ENCODE measurements around the gene CCNDBP1.
"Not testable (repeated sequence)": the region's sequence is repeated elsewhere in the genome, so short reads cannot be mapped to it uniquely, and the experiment has no call there.

The CCNDBP1 gene

DNA sequence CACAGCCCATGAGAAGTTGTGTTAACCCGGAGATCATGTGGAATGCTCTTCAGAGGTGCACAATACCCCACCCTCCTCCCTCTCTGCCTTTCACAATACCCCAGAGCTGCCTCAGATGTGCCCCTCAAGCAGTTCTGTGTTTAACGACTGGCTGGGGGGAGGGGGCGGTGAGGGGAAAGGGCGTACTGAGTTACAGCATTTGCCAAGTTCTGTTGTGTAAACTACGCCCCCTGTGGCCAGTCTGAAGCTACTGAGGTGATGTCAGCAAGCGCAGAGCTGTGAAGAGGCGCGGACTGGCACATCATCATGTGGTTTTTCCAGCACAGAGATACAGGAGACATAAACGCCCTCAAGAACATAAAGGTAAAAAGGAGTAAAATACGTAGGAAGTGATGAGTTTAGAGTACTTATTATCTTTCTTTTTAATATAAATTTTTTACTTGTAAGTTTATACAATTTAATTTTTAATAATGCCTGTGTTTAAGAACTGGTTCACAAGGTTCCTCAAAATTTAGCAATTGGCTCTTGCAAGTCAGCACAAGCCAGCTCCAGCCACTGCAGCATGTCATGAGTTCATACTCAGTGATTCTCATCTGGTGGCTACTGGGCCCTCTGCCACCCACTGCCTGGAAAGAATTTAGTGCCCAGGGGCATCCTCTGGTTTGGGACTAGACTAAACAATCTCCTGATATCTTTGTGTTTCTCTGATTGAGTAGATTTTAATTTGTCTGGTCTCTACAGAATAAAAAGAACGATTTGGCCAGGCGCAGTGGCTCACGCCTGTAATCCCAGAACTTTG is 33.9 kb downstream of the CCNDBP1 start:
- DNase-seq, result no peak

DNA sequence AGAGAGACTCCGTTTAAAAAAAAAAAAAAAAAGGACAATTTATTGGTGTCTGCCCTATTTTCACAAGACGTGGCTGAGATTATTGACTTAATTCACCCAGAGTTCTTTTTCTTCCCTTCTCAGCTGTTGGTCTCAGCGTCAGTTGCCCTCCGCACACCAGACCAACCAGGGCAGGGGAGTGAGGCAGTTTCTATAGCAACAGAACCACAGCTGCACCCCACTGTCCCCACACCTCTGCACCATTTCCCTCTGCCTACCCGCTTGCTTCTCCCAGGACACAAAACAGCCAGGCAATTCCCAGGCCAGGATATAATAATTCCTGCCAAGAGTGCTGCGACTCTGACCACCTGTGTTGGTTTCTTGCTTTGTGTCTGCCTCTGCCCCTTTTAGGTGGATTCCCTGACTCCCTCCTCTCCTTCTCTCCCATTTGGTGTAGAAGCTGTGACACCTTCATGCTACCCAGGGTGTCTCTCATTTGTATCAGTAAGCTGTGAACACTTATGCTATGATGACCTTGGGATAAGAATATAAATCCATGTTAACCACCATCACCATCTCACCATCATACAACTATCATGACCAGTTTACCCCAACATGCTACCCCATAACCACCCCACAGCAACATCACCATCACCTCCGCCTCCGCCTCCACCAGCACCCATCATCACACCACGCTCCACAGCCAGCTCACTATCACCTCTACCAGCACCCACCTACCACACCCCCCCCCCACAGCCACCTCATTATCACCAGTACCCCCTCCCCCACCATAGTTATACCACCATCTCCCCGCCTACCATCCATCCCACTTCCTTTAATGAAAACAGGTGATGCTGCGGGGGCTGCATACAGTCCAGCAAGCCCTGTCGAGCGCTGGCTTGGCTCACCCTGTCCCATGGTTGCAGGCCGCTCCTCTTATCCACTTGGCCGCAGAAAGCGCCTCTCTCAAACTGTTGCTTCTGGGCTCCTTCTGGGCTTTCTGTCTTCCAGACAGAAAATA is 35.0 kb downstream of the CCNDBP1 start:
- no peak for DNase-seq

DNA sequence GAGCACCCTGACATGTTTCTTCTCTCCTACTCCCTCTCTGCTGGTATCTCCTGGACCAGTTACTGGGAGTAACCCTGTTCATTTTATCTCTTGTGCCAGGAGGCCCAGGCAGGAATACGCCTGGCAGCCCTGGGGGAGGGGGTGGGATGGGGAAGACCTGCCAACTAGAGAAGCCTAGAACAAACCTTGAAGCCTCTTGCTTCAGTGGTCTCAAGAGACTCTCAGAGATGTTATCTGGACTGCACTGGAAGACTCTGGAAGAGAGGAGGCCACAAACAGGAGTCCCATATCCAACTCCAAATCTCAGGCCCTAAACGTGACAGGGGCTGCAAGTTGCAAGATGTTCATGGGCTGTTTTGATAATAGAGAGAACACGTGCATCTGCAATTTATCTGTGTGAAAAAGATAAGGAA is 35.8 kb downstream of the CCNDBP1 start, which contains the start of gene EPB42:
EPB42 (minus strand) TSS at position 28 of the 413 bp plus-strand sequence. CDS start 193 bp downstream, outside the sequence.
- DNase-seq, result no peak

DNA sequence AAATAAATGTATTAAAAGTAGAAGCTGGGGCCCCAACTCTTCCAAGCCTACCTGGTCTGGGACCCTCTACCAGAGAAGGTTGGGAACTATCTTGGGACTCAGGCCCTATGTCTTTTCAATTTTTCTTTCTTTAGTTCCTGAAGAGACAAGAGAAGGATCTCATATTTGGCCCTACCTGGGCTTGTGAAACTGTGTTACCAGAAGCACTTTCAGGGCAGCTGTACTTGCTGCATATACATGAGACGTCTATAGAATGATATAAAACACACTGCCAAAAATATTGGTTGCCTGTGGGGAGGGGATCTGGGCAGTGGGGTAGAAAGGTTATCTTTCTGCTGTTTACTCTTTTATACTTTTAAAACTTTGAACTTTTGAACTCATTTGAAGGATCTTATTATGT is 36.2 kb downstream of the CCNDBP1 start:
- no peak for DNase-seq

DNA sequence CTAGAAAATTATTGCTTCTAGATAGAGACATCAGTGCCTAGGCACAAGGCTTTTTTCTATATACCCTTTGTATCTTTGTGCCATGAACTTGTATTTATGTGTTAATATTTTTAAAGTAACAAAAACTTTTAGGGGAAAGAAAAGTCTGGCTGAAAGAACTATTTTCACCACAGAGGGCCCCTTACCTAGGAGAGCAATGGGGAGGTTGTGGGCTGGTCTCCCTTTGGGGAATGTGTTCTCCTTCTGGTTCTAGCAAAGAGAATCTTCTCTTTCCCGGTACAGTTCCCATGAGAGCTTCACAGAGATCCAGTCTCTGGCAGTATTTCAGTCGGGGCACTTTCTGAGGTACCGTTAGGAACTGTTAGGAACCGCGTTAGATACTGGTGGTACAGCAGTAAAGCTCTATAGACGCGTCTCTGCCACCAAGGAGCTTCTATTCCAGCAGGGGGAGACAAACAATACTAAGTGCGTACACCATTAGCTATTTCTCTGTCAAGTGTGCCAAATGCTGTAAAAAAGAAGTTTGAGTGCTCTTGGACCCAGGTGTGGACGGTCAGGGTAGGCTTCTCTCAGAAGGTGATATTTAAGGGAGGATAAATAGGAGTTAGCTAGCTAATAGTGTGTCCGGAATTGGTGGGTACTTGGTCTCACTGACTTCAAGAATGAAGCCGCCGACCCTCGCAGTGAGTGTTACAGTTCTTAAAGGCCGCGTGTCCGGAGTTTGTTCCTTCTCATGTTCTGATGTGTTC is 40.2 kb downstream of the CCNDBP1 start:
- peak; percentile 5 for DNase-seq

DNA sequence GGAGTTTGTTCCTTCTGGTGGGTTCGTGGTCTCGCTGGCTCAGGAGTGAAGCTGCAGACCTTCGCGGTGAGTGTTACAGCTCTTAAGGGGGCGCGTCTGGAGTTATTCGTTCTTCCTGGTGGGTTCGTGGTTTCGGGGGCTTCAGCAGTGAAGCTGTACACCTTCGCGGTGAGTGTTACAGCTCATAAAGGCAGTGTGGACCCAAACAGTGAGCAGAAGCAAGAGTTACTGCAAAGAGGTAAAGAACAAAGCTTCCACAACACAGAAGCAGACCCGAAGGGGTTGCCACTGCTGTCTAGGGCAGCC is 40.7 kb downstream of the CCNDBP1 start:
- DNase-seq, result not testable (repeated sequence)

DNA sequence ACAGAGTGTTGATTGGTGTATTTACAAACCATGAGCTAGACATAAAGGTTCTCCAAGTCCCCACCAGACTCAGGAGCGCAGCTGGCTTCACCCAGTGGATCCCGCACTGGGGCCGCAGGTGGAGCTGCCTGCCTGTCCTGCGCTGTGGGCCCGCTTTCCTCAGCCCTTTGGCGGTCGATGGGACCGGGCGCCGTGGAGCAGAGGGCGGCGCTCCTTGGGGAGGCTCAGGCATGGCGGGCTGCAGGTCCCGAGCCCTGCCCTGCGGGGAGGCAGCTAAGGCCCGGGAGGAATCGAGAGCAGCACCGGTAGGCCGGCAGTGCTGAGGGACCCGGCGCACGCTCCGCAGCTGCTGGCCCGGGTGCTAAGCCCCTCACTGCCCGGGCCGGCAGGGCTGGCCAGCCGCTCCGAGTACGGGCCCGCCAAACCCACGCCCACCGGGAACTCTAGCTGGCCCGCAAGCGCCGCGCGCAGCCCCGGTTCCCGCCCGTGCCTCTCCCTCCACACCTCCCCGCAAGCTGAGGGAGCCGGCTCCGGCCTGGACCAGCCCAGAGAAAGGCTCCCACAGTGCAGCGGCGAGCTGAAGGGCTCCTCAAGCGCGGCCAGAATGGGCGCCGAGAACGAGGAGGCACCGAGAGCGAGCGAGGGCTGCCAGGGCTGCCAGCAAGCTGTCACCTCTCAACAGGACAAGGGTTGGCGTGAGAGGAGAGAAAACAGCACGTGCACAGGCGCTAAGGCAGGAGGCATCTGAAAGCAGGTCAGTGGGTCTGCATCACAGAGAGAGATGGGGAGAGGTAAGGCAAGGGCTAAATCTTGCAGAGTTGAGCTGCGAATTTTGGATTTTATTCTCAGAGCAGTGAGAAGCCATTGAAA is 41.5 kb downstream of the CCNDBP1 start:
- no peak for DNase-seq

DNA sequence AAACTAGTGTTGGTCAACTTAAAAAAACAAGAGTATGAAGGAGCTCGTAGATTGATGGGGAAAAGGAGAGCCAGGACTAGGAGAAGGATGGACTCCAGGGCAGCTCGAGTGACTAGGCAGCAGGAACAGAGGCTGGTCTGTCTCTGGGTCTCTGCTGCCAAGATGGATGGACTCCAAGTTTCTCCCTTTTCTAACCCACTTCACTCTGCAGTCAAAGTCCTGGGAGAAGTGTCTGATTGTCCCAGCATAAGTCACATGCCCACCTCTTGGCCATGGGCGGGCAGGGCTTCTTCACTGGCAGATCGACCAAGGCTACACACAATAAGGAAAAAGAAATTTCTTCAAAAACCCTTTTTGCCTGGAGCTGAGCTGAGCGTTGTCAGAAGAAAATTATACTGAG is 44.8 kb downstream of the CCNDBP1 start:
- DNase-seq, result no peak

DNA sequence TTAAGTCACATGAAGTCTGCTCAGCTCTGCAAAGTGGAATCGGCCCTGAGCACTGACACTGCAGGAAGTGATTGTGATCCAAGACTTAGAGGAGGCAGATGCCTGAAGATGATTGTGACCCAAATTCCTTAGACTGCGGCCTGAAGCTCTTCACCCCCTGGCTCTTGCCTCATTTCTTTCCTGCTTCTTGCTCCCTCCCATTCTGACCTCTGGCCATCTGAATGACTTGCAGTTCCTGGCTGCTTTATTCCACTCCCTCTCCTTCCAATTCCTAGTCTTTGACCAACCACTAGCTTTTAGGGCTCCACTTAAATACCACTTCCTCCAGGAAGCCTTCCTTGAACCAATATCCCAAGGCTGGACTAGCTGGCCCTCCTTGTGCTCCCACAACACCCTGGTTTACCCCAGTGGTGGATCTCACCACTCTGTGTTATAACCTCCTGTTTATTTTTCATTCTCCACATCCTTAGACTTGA is 45.5 kb downstream of the CCNDBP1 start:
- no peak for DNase-seq

DNA sequence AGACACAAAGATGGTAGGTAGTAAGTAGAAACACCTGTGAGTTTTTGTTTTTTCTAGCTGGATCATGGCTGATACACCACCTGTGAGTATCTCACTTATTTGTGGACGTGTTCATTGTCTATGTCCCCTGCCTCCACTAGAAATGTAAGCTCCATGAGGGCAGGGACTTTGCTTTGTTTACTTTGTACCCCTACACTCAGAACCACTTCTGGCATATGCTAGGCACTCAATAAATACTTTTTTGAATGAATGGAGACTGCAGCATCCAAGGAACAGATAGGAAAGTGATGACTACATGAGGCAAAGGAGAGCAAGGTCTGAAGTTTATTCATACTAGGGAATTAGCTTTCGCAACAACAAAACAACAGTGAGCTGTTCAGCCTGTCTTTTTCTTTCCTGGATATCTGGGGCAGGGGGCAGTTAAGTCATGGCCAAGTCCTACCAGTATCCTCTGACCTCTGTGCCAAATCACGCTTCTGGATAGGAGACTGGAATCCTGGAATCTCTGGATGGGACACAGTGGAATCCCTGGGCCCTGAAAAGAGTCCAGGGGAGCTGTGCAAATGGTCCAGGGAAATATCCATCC is 47.2 kb downstream of the CCNDBP1 start:
- DNase-seq, result no peak

DNA sequence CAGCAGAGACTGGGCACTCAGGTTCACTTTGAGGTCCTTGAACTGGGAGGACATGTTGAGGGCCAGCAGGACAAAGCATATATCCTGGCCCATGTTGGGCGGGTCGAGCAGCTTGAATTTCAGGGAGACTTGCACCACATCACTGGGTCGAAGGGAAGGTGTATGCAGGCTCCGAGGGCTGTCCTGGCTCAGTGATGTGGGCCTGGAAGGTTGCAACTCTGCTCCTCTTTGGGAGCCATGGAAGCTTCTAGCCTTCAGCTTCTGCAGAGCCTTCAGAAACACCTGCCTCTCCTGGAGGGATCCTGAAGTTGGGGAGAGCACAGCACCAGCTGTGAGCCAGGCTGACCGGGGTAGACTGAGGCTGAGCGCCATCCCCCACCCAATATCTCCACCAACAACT is 50.3 kb downstream of the CCNDBP1 start:
- DNase-seq, result no peak

DNA sequence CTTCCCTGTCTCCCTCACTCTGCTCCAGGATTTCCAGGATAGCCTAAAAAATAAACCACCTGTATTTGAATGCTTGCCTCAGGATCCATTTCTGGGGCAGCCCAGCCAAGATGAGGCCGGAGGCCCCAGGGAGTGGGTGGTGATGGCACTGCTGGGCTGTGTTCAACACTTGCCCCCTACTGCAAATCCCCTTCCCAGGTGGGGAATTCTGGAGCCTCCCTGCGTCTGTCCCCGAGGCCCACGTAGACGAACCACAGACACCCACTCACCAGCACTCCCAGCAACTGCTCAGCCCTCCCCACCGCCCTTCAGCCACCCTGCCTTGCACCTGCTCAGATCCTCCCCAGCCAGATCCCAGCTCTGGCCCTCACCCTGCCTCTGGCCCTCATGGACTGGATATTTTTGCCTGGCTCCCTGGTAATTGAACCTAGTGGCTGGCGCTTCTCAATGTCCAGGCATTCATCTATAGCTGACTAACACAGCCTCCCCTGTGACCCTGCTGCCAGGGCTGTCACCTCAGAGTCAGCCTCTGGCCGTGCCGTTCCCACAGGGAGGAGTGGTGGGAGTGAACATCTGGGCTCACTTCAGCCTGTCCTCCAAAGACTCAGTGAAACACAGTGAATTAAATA is 52.8 kb downstream of the CCNDBP1 start:
- DNase-seq, result no peak

DNA sequence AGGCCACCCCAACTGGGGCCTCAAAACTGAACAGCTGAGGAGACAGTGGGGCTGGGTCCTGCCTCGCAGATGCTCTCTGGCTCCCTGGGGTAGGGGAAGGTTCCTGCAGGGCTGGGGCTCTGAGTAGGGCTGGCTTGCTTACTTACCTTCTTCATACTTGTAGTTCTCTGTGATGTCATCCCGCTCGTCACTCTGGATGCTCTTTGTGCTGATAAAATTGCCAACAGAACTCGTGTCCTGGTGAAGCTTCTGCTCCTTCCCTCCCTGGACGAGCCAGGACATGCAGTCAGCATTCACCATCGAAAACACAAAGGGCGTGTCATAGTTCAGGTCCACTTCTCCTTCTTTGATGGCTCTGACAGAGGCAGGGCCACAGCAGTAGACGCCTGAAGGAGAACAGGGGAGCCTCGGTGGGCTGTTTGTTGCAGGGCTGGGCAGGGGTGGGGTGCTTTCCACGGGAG is 53.5 kb downstream of the CCNDBP1 start:
- DNase-seq, result no peak

DNA sequence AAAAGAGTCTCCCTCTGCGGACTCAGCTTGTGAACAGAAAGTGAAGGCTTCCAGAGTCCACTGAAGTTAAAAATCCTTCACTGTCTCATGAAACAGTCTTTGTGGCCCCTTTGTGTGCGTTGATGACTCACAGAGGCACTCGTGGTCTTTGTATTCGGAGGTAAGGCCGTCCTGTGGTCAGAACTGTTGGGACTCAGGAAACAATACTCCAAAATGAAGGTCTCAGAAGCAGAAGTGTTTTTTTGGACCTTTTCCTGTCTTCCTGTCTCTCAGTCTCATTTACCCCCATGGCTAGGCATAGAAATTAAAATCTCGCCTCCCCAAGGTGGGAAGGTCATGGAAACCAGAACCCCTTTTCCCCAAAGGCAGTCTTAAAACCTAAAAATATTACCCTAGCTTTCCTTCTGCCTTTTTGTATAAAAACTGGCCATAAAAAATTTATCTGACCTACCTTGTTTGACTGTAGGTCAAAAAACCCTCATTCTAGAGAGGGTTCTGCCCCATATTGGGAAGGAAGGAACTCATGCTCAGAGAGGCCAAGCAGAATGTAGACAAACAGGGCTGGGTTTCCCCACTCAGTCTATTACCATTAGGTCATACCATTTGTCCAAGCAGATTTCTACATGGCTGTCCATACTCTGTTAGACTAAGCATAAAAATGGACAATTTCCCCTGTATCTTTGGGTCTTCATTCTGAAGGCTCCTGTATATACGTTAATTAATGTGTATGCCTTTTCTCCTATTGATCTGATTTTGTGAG is 54.7 kb downstream of the CCNDBP1 start:
- DNase-seq, result peak; percentile 49

DNA sequence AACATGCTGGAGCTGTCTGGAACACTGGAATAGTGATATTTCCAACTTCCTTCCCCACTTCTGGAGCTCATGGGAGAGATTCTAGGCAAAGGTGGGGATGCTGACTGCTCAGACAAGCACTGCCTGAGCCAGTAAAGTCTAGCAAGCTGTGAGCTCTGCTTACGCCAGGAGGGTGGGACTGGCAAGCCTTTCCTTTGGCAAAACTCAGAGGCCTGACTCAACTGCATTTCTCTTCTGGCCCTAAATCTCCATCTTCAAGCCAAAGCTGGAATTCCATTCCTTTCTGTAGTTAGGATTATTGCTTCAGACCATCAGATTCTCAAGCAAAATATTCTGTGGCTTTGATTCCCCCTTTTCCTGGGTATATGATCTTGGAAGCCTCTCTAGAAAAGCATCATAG is 55.9 kb downstream of the CCNDBP1 start:
- no peak for DNase-seq

DNA sequence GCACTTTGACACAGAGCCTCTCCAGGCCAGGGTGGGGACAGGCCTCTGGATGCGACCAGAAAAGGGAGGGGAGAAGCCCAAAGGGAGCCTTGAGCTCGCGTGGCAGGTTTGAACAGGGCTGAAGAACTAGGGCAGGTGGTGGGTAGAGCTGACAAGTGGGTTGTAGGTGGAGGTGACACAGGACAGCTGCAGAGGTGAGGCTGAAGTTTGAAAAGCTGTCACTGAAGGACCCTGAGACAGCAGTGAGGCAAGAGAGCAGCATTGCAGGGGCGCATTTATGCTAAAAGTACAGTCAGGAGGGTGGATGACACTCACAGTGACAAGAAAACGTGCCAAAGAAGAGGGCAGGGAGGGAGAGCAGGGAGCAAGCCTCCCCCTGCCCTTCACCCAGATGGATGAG is 57.4 kb downstream of the CCNDBP1 start:
- DNase-seq, result no peak

DNA sequence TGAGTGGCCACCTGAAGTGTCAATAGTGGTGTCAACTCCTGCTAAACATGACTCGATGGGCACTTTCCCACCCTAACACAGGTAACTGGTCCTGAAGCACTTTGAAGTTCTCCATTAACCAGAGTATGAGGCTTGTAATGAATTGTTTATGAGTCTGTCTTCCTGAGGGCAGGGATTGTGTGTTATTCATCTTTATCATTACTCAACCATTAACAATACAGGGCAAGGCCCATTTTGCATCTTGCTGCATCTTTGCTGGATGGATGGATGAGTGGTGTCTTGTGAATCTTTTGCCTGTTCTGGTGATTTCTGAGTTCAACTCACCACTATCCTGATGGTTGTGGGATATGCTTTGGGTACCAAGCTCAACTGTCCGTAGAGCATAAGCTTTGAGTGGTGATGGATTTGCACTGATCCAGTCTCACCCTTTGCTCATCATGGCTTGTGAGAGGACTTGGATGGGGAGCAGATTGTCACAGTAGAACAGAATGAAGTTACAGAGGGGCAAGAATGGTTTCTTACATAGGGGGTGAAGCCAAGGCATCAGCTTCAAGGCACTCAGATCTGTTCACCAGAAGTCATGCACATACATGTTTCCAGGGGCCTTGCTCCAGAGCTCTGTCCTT is 57.9 kb downstream of the CCNDBP1 start:
- no peak for DNase-seq

DNA sequence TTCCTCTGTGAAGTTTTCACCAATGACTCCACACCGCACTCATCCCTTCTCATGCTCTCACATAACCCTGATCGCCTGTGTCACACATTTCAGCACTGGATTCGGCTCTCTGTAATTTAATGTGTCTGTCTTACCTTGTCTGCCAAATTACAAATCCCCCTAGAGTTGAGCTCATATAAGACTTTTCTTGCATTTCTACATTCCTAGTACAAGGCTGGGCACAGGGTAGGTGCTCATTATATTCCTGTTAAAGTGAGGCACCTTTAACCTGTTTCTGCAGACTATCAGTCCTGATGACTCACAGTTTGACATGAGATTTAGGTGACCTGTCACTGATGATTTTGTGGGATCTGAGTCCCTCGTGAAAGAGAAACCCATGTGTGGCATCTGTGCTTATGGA is 58.9 kb downstream of the CCNDBP1 start:
- DNase-seq, result no peak

DNA sequence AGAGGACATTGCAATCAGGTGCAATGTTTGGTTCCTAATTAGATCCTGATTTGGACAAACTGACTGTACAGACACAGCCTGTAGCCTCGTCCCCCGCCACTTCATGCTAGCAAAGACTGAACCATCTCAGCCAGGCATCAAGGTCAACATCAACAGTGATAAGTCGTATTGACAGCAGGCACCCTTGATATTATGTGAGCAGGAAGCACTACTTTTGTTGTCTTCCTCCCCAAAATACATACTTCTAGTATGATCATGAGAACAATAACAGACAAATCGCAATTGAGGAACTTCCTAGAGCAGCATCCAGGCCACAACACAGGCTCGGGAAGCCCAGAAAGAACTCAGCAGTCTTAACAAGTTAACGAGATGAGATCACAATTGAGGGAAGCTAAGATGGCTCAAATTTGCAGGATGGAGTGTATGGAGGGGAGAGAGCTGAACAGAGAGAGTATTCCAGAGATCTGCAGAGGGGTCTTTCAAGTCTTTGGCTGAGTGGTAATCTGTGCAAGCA is 61.1 kb downstream of the CCNDBP1 start:
- DNase-seq, result no peak

All from GF-D8 (cell line).